Type B pancreatic cell (in vitro differentiated cells): ENCODE data around the gene ITGB1. TPM values are rescaled to one million over a fixed set of nuclear protein-coding genes. Genes with fewer than 3 reads are reported as not detected.

ENCODE experiments used
- DNase-seq: peaks from one replicate; pipeline ENCODE4 v3.0.0; 2021; ENCODE audit warnings: mixed read lengths; ENCODE audit not compliant: unreplicated experiment; ENCODE audit errors: extremely low spot score
- H3K27ac Mint-ChIP-seq: 2 replicates; pipeline ENCODE4 v1.8.0; 2021; ENCODE audit warnings: mild to moderate bottlenecking, mixed read lengths
- H3K27me3 Mint-ChIP-seq: 2 replicates; pipeline ENCODE4 v1.8.0; 2021; ENCODE audit warnings: mixed read lengths
- H3K36me3 Mint-ChIP-seq: 2 replicates; pipeline ENCODE4 v1.8.0; 2021; ENCODE audit warnings: mixed read lengths
- H3K4me1 Mint-ChIP-seq: one replicate; pipeline ENCODE4 v1.8.0; 2021; ENCODE audit warnings: mixed read lengths; ENCODE audit not compliant: unreplicated experiment
- H3K4me3 Mint-ChIP-seq: 2 replicates; pipeline ENCODE4 v1.8.0; 2021; ENCODE audit warnings: mild to moderate bottlenecking, mixed read lengths
- H3K9me3 Mint-ChIP-seq: 2 replicates; pipeline ENCODE4 v1.8.0; 2021; ENCODE audit warnings: mixed read lengths
- total RNA-seq: library from RNA; stranded (reverse); gene quantifications from 2 replicates; pipeline ENCODE4 v1.2.1, GENCODE V29; 2021; ENCODE audit warnings: low replicate concordance
- TF ChIP-seq, protein P1 (sequence below): fragments of 200-600 bp; sonication (generic); conservative IDR thresholded peaks from 2 replicates; pipeline ENCODE4 v1.5.0; 2021; ENCODE audit warnings: antibody characterized with exemption, mild to moderate bottlenecking

ITGB1 gene
- total RNA-seq, 1 donor from 2014 or later: 240 TPM

DNA sequence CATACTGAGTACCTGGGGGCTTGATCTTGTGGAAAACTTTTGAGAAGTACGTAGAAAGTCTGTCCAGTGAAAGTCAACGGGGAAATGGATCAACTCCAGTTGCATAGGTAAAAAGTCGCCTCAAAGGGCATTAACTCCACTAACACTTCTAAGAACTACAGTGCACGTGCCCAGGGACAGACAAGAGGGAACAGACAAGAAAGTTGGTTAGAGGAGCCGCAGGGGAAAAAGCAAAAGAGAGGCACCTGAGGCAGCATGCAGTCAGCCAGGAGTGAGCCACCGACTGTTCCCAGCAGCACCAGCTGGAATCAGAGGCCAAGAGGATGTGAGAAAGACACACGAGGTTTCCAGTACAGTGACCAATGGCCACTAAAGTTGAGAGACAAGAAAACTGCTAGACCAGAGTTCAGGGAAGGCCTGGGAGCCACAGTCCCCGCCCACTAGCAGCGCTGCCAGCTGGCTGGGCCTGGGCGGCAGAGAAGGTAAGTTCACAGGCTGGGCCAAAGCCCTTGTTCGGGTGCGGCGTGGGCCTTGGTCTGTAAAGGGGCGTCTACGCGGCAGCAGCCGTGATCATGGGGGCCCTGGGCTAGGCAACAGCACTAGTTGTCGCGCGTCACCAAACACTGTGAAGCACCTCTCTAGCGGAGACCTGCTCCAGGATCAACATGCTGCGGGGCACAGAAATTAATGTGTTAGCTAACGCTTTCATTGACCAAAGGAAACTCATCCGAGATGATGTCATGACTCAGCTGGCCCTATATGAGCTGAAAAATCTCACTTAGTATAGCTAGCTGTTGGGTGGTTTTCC is 14.0 kb downstream of the ITGB1 start:
- Mint-ChIP-seq H3K4me1 (peaks cover 35% of the 10 kb centered on the region), H3K27me3 (no peaks in the 10 kb centered on the region), H3K36me3 (peaks cover 27% of the 10 kb centered on the region), H3K9me3 (peaks cover 5% of the 10 kb centered on the region), H3K4me3 (no peak overlapping the region), H3K27ac (peak overlapping the region; percentile 44)
- DNase-seq: no peak
- TF ChIP-seq, protein P1, sequence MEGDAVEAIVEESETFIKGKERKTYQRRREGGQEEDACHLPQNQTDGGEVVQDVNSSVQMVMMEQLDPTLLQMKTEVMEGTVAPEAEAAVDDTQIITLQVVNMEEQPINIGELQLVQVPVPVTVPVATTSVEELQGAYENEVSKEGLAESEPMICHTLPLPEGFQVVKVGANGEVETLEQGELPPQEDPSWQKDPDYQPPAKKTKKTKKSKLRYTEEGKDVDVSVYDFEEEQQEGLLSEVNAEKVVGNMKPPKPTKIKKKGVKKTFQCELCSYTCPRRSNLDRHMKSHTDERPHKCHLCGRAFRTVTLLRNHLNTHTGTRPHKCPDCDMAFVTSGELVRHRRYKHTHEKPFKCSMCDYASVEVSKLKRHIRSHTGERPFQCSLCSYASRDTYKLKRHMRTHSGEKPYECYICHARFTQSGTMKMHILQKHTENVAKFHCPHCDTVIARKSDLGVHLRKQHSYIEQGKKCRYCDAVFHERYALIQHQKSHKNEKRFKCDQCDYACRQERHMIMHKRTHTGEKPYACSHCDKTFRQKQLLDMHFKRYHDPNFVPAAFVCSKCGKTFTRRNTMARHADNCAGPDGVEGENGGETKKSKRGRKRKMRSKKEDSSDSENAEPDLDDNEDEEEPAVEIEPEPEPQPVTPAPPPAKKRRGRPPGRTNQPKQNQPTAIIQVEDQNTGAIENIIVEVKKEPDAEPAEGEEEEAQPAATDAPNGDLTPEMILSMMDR: no peak

DNA sequence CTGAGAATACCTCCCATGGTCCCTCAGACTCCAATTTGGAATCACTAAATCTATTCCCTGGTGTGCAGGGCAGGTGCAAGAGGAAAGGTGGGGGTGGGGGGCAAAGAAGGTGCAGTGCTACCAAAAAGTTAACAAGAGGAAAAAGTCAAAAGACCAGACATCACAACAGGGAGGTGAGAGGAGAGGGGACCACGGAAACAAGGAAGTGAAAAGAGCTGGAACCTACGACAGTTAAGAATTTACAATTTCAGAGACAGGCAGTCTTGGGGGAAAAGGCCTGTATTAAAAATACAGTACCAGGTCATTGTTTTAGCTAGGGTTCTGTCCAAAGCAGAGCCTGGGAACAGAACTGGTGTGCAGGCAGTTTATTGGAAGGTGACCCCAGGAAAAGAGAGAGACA is 14.6 kb downstream of the ITGB1 start:
- Mint-ChIP-seq H3K27ac (peak overlapping the region; percentile 44), H3K36me3 (peaks cover 27% of the 10 kb centered on the region), H3K4me1 (peaks cover 42% of the 10 kb centered on the region), H3K27me3 (no peaks in the 10 kb centered on the region), H3K4me3 (no peak overlapping the region), H3K9me3 (peaks cover 5% of the 10 kb centered on the region)
- DNase-seq: no peak
- TF ChIP-seq, protein P1: no peak

DNA sequence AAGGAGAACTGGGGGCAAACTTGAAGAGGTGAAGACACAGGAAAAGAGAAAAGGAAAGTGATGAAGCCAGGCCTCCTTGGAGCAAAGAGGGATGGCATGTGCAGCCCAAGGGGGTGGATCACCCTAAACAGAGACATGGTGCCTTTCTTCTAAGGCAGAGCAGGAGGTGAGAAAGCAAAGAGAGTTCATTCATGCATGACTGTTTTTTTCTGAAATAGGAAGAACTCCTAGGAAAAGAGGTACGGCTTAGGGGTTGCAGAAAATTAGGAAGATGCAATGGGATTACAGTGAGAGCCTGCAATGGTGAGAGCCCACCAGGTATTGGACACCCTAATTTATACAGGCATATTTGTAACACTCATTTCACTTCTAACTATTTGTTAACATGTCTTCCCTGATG is 15.9 kb downstream of the ITGB1 start:
- Mint-ChIP-seq H3K4me1 (peaks cover 50% of the 10 kb centered on the region), H3K27me3 (no peaks in the 10 kb centered on the region), H3K36me3 (peaks cover 27% of the 10 kb centered on the region), H3K9me3 (peaks cover 5% of the 10 kb centered on the region), H3K27ac (peak overlapping the region; percentile 37), H3K4me3 (no peak overlapping the region)
- no peak for DNase-seq
- TF ChIP-seq, protein P1: no peak

DNA sequence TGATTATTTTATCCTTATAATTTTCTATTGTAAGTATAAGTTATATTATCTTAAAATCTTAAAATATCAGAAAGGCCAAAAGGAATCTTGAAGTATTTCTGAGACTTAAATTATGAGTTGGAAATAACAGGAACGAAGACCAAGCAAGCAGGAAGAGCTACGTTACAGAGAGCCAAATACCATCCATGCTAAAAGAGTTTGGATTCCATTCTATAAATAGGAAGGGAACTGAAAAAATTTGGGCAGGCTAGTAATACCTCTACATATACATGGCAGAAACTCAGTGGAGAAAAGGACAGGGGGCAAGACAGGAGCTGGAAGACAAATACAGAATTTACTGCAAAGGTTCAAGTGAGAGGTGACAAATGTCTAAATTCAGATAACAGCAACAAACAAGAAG is 16.7 kb downstream of the ITGB1 start:
- peak overlapping the region; percentile 37 for H3K27ac Mint-ChIP-seq
- TF ChIP-seq, protein P1: no peak
- peaks cover 5% of the 10 kb centered on the region for H3K9me3 Mint-ChIP-seq
- H3K27me3 Mint-ChIP-seq: no peaks in the 10 kb centered on the region
- peaks cover 50% of the 10 kb centered on the region for H3K4me1 Mint-ChIP-seq
- peaks cover 27% of the 10 kb centered on the region for H3K36me3 Mint-ChIP-seq
- no peak overlapping the region for H3K4me3 Mint-ChIP-seq
- no peak for DNase-seq

DNA sequence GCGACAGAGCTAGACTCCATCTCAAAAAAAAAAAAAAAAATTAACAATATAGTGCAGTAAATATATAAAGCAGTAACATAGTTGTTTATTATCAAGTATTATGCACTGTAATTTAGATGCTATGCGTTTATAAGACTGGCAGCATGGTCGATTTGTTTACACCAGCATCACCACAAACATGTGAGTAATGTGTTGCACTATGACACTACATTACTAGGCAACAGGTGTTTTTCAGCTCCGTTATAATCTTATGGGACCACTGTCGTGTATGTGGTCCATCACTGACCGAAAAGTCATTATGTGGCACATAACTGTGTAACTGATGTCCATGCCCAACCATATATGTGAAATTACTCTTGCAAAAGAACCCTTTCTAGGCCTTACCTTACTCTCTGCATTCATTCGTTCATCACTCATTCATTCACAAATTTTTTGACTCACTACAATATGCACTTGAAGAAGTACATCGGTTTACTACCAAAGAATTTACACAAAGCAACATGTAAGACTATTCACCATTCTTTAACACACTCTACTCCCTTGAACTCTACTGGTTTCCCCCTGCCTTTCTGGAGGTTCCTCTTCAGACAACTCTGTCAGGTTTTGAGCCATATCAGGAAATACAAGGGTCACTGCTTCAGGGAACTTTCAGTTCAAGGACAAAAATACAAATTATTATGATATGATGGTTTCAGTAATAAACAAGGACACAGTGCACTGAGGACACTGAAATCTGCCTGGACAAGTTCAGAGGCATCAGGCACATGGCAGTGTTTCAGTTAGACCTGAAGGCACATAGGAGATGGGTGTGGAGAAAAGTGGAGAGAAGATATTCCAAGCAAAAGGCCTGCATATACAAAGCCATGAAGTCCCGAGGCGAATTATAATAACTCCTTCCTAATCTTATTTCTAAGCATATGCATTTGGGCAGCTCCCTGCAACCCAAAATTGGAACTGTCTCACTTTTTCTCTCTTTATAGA is 17.4 kb downstream of the ITGB1 start:
- Mint-ChIP-seq H3K36me3 (peaks cover 26% of the 10 kb centered on the region), H3K27me3 (no peaks in the 10 kb centered on the region), H3K4me3 (peak overlapping the region; percentile 15), H3K9me3 (peaks cover 5% of the 10 kb centered on the region), H3K27ac (peak overlapping the region; percentile 26), H3K4me1 (peaks cover 49% of the 10 kb centered on the region)
- TF ChIP-seq, protein P1: no peak
- DNase-seq: no peak
